ENCODE data around the gene SMIM1. TPM values are rescaled to one million over a fixed set of nuclear protein-coding genes. Genes with fewer than 3 reads are reported as not detected.
"Not testable (repeated sequence)": the region's sequence is repeated elsewhere in the genome, so short reads cannot be mapped to it uniquely, and the experiment has no call there.

The SMIM1 gene
- total RNA-seq, 2 experiments from 2014 or later = 1.5 to 1.8 TPM

DNA sequence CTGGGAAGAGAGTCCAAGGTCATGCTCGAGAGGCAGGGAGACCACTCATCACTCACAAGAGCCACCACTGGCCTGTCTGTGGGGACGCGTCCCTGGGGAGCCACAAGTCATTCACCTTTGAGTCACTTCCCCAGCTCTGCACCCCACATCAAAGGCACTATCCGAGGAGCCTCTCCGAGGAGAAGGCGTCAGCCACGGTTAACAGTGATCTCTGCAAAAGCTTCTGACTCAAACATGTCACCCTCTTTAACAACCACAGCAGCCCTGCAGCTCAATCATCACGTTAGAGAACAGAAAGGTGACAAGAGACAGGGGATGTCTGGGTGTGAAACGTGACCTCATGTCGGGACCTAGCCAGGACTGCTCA is 14.8 kb downstream of the SMIM1 start:
- H3K9me3 Mint-ChIP-seq = no peaks in the 10 kb centered on the region
- no peak overlapping the region for H3K27ac Mint-ChIP-seq
- peak; percentile 26 for DNase-seq
- peaks cover 9% of the 10 kb centered on the region for H3K4me1 Mint-ChIP-seq
- H3K4me3 Mint-ChIP-seq = no peak overlapping the region
- peaks cover 20% of the 10 kb centered on the region for H3K36me3 Mint-ChIP-seq
- no peaks in the 10 kb centered on the region for H3K27me3 Mint-ChIP-seq

DNA sequence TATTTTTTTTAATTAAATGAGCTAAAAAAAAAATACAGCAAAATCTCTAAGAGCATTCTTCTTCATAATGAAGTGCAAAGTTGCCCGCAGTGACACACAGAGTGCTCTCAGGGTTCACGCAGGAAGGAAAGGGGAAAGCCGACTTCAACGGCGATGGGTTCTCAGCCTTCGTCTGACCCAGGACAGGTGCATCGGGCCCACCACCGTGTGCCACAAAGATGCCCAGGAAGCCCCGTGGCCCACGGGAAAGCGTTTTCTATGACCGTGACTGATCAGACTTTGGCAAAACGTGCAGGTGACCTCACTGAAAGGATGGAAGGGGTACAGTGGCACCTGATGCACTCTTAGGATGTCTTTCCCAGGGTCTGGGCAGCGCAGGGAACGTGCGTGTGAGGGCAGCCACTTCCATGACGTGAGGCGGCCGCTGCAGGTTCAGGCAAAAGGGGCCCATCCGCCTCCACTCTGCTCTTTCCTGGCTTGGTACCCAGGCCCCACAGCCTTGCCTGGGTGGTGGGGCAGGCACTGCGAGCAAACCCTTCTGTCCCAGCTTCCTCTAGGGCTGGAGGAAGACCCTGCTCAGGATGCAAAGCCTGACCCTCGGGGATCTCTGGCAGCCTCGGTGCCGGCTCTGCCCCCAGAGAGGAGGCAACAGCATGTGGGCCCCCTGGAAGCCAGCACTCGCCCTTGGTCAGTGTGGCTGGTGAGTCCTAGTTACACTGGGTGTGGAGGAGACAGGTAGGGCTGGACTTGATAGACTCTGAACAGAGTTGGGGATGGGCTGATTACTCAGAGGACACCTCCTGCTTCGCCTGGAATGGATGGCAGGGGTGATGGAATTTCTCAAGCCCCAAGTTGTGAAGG is 15.4 kb downstream of the SMIM1 start:
- peaks cover 21% of the 10 kb centered on the region for H3K36me3 Mint-ChIP-seq
- no peak overlapping the region for H3K27ac Mint-ChIP-seq
- DNase-seq = no peak

DNA sequence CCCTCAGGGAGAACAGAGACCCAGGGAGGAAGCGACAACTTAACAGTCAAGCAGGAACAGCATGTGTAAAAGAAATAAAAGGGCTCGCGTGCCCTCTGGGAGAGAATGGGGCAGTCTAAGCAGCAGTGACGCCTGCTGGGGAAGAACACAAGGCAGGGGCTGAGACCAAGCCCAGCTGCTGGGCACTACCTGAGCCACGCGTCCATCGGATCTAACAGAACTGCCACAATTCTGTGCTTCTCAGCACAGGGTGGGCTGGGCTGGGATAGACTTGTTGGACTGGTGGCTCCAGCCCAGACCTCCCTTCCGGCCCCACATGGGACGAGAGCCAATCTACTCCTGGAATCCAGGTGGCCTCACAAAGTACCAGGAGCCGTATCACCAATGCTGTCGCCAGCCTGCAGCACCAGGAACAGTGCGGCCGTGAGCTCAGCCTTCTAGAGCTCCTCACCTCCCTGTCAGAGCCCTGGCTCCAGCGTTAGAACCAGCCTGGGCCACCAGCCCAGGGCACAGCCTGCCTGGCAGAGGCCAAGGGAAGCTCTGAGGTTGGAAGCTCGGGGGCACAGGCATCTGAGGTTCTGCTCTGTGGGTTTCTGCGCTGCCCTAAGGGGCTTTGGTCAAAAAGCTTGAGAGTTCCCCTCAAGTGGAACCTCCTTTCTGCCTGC is 16.3 kb downstream of the SMIM1 start:
- no peak overlapping the region for H3K4me3 Mint-ChIP-seq
- H3K27ac Mint-ChIP-seq = no peak overlapping the region
- no peak for DNase-seq
- no peaks in the 10 kb centered on the region for H3K9me3 Mint-ChIP-seq
- H3K4me1 Mint-ChIP-seq = peaks cover 19% of the 10 kb centered on the region
- H3K36me3 Mint-ChIP-seq = peaks cover 27% of the 10 kb centered on the region
- H3K27me3 Mint-ChIP-seq = no peaks in the 10 kb centered on the region

More for the DNA sequence above, 15.4 kb downstream of the SMIM1 start:
- H3K4me3 Mint-ChIP-seq = no peak overlapping the region
- H3K4me1 Mint-ChIP-seq = peaks cover 13% of the 10 kb centered on the region
- no peaks in the 10 kb centered on the region for H3K9me3 Mint-ChIP-seq
- no peaks in the 10 kb centered on the region for H3K27me3 Mint-ChIP-seq

DNA sequence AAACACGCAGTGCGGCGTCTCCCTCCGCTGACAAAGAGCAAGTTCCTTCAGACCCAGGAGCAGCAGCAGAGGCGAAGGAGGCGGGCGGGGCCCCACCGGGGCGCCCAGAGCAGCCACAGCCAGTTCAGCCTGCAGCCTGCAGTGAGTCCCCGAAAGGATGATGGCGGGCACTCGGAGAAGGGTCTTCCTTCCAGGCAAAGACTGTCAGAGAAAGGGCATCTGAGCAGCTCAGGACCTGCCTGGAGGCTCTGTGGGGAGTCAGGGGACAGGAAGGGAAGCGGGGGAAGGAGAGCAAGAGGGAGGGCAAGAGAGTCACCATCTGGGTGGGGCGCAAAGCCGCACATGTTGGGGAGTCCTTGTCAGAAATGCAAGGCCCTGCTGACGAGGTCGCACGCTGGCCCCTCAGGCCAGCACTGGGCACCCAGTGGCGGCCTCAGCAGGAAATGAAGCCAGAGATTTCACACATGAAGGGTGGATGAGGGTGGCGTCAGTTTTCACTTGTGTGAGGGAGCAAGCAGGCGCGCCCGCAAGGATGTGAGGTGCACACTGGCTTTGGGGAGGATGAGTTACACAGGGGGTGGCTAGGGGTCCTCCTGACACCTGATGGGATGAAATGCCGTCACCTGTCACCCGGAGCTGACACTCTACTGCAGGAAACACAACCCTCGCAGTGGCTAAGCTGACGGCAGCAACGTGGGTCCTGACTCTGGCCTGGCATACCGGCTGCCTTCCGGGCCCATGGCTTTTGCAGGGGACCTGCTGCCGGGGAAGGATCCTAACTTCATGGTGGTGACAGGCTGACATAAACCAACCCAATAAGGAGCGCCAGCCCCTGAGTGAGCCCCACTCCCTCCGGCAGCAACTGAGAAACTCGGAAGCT is 17.1 kb downstream of the SMIM1 start:
- DNase-seq = no peak
- H3K27me3 Mint-ChIP-seq = no peaks in the 10 kb centered on the region
- H3K4me1 Mint-ChIP-seq = peaks cover 23% of the 10 kb centered on the region
- H3K4me3 Mint-ChIP-seq = no peak overlapping the region
- H3K36me3 Mint-ChIP-seq = peaks cover 20% of the 10 kb centered on the region
- H3K27ac Mint-ChIP-seq = no peak overlapping the region
- H3K9me3 Mint-ChIP-seq = no peaks in the 10 kb centered on the region

DNA sequence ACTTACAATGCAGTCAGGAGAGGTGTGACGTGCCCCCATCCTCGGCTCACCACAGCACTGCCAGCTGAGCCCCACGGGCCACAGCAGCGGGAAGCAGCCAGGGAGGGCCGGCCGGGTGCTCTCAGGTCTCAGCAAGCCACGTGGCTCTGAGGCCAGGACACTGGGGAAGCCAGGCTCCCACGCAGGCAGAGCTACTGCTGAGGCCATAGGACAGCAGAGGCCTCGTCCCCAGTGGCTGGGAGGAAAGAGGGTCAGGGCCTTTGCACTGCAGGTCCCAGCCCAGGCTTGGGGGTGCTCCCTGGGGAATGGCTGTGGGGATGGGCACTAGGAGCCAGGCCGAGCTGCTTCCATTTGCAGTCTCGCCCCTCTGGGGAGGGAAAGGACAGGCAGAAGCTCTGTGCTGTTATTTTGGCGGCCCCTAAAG is 18.0 kb downstream of the SMIM1 start:
- H3K36me3 Mint-ChIP-seq = peaks cover 21% of the 10 kb centered on the region
- peaks cover 31% of the 10 kb centered on the region for H3K4me1 Mint-ChIP-seq
- no peak overlapping the region for H3K4me3 Mint-ChIP-seq
- no peak for DNase-seq
- H3K27ac Mint-ChIP-seq = no peak overlapping the region
- H3K27me3 Mint-ChIP-seq = no peaks in the 10 kb centered on the region
- no peaks in the 10 kb centered on the region for H3K9me3 Mint-ChIP-seq

DNA sequence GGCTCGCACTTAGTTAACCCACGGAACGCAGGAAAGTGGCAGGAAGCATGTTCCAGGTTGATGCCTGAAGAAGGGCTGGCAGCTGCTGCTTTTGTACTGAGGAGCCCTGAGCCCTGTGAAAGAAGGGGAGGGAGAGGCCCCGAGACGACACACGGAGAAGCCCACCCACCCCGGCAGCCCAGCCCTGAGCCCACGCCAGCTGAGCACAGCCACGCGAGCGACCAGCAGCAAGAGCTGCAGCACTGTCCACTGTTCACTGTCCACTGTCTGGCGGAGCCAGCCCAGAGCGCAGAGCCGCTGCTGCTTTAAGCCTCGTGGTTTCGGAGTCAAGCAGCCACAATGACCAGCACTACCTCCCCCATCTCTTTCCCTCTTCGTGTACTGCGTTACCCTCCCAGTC is 18.4 kb downstream of the SMIM1 start:
- Mint-ChIP-seq H3K4me1 (peaks cover 31% of the 10 kb centered on the region), H3K36me3 (peaks cover 19% of the 10 kb centered on the region), H3K27ac (no peak overlapping the region), H3K4me3 (no peak overlapping the region), H3K9me3 (no peaks in the 10 kb centered on the region), H3K27me3 (no peaks in the 10 kb centered on the region)
- no peak for DNase-seq

DNA sequence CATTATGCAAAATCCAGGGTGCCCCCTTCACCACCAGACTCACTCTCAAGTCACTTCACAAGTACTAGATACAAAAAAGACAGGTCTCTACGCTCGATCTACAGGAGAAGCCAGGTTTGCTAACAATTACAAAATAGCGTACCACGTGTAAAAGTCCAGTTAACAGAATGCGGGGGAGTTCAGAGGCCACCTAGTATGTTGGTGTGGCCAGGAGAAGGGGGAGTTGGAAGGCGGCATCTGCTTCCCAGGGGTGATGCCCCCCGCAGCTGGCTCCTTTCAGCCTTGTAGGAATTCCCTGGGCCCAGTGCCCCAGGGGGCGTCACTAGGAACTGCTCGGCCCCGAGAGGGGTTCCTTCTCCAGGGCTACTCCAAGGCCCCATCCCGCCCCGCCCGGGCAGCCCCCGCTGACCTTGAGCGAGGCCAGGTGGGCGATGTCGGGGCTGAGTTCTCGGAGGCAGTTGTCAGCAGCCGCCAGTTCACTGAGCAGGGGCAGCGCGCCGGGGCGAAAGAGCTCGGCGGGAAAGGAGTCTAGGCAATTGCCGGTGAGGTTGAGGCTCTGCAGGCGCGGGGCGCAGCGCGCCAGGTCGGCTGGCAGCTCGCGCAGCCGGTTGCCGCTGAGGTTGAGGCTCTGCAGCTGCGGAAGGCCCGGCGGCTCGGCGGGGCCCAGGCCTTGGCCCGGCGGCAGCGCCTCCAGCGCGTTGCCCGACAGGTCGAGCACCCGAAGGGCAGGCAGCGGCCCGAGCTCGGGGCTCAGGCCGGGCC is 23.1 kb downstream of the SMIM1 start:
- peak; percentile 26 for DNase-seq
- H3K36me3 Mint-ChIP-seq = peaks cover 13% of the 10 kb centered on the region
- no peaks in the 10 kb centered on the region for H3K9me3 Mint-ChIP-seq
- peaks cover 32% of the 10 kb centered on the region for H3K4me1 Mint-ChIP-seq
- H3K27ac Mint-ChIP-seq = peak overlapping the region; percentile 74
- peak overlapping the region; percentile 95 for H3K4me3 Mint-ChIP-seq
- H3K27me3 Mint-ChIP-seq = peaks cover 4% of the 10 kb centered on the region

DNA sequence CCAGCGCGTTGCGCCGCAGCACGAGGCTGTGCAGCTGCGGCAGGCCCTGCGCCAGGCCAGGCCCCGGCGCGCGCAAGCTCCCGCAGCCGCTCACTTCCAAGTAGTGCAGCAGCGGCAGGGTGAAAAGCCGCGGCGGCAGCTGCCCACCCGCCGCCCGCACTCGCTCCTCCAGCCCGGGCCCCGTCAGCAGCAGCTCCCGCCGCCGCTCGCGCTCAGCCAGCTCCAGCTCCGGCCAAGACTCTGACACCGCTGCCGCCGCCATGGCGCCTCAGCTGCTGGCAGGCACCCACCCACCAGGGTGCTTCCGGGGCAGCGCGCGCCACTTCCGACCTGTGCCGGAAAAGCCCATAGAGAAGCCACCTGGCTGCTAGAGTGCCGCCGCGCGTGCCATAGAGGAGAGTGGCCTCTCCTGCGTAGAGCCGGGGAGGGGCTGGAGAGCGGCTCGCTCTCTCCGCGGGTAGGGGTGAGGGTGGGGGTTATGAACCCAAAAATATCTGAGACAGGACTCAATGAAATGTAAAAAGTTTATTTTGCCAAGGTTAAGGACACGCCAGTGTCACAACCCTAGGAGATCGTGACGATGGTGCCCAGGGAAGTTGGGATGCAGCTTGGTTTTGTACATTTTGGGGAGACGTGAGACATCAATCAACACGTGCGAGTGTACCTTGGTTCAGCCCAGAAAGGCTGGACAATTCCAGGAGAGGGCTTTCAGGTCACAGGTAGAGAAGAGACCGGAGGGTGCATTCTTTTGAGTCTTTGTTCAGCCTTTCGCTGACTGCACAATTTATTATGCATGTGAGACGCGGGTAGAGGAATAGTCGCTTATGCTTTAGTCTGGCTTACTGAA is 23.9 kb downstream of the SMIM1 start, which contains the start of gene LRRC47:
Gene LRRC47 (minus strand): TSS at position 284 of the 847 bp plus-strand sequence. CDS start 22 bp downstream, at position 262.
- peaks cover 36% of the 10 kb centered on the region for H3K4me1 Mint-ChIP-seq
- H3K27me3 Mint-ChIP-seq = peaks cover 12% of the 10 kb centered on the region
- H3K36me3 Mint-ChIP-seq = peaks cover 13% of the 10 kb centered on the region
- H3K4me3 Mint-ChIP-seq = peak within 1 kb of the TSS; percentile 95
- DNase-seq = peak; percentile 95
- H3K9me3 Mint-ChIP-seq = no peaks in the 10 kb centered on the region
- H3K27ac Mint-ChIP-seq = peak within 1 kb of the TSS; percentile 89

DNA sequence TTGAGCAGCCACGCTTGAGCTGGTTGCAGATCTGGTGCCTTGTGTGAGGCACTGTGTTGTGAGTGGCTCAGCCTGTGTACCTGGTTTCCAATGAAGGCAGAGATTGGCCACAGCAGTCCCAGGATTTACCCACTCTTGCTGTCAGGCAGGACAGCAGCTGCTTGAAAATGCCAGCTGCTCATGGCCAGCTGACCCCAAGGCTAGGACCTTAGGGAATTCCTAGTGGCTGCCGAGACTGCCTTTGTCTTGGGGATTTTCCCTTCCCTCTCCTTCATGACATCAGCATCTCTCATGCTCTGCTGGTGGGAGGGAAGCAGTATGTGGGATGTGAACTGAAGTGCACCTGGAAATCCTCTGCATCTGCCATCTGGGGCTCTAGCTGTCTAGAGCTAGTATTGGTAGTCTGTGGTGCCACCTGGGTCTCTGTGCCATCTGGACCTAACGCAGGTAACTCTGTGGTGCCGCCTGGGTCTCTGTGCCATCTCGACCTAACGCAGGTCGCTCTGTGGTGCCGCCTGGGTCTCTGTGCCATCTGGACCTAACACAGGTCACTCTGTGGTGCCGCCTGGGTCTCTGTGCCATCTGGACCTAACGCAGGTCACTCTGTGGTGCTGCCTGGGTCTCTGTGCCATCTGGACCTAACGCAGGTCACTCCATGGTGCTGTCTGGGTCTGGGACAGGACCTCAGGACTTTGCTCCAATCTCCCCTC is 27.6 kb downstream of the SMIM1 start:
- Mint-ChIP-seq H3K27me3 (peaks cover 39% of the 10 kb centered on the region), H3K9me3 (no peaks in the 10 kb centered on the region), H3K36me3 (peaks cover 4% of the 10 kb centered on the region), H3K4me3 (no peak overlapping the region), H3K27ac (no peak overlapping the region), H3K4me1 (peaks cover 14% of the 10 kb centered on the region)
- DNase-seq = no peak

DNA sequence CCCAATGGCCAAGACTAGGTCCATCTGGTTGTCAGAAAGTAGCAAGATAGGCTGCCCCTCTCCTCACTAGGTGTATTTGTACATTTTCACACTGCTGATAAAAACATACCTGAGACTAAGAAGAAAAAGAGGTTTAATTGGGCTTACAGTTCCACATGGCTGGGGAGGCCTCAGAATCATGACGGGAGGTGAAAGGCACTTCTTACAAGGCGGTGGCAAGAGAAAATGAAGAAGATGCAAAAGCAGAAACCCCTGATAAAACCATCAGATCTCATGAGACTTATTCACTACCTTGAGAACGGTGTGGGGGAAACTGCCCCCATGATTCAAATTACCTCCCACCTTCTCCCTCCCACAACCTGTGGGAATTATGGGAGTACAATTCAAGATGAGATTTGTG is 28.2 kb downstream of the SMIM1 start:
- not testable (repeated sequence) for H3K27ac Mint-ChIP-seq, DNase-seq, H3K36me3 Mint-ChIP-seq, H3K9me3 Mint-ChIP-seq, H3K4me3 Mint-ChIP-seq
- H3K27me3 Mint-ChIP-seq = peaks cover 41% of the 10 kb centered on the region
- peaks cover 10% of the 10 kb centered on the region for H3K4me1 Mint-ChIP-seq

DNA sequence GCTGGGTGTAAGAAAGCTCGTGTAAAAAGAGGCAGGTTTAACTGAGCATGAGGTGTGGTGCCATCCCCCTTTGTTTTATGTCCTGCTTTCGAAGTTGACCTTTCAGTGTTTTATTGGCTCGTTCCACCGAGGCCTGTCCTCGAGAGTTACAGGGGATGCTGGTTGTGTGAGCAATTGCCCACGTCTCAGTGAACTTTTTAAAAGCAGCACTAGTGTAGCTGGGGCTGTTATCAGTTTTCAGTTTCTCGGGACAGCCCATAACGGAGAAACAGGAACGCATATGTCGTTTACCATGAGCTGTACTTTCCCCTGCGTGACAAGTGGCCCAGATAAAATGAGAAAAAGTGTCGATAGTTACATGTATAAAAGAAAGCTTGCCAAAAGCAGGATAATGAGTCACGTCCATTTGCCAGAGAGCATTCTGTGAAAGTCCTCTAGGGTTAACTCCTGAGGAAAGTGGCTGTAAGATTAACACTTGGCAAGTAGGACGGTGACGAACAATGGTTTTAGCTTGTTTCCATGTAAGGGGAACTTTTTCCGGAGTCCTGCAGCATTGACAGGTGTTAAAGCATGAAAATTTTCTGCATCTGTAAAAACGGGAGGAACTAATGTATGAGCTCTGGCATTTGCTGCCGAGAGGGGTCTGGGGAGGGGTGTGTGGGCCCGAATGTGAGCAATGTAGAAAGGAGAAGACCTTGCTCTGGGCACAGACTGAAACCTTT is 31.5 kb downstream of the SMIM1 start:
- H3K27me3 Mint-ChIP-seq = peaks cover 41% of the 10 kb centered on the region
- H3K4me1 Mint-ChIP-seq = peaks cover 5% of the 10 kb centered on the region
- H3K27ac Mint-ChIP-seq = no peak overlapping the region

DNA sequence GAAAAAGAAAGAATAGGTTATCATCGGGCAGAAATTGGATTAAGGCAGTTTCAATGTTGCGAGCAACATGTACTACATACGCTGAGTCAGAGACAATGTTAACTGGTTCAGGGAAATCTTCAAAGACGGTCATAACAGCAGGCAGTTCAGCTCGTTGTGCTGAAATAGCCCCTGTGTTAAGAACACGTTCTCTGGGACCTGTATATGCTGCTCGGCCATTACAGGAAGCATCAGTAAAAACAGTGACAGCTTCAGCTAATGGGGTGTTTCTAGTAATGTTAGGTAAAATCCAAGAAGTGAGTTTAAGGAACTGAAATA is 32.0 kb downstream of the SMIM1 start:
- H3K4me1 Mint-ChIP-seq, H3K36me3 Mint-ChIP-seq, H3K9me3 Mint-ChIP-seq, DNase-seq, H3K4me3 Mint-ChIP-seq, H3K27ac Mint-ChIP-seq: not testable (repeated sequence)
- H3K27me3 Mint-ChIP-seq = peaks cover 41% of the 10 kb centered on the region

More for the DNA sequence above, 31.5 kb downstream of the SMIM1 start:
- Mint-ChIP-seq H3K36me3 (no peaks in the 10 kb centered on the region), H3K4me3 (no peak overlapping the region), H3K9me3 (no peaks in the 10 kb centered on the region)
- DNase-seq = no peak

DNA sequence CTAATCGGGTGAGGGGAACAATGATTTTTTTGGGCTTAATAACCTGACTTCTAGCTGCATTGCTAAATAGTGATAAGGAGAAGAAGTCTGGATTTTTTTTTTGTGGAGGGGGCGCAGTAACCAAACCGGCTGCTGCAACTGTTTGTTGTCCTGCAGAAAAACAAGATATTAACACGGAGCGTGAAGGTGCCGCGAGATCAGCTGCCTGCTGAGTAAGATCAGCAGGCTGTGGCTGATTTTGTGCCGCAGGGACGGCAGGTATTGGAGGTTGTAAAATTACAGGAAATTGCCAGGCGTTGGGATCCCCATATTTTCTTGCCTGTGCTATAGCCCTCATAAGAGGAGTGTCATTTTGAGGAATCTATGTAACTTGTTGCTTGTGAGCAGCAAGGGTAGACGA is 32.5 kb downstream of the SMIM1 start:
- peaks cover 41% of the 10 kb centered on the region for H3K27me3 Mint-ChIP-seq
- DNase-seq = no peak
- peaks cover 5% of the 10 kb centered on the region for H3K4me1 Mint-ChIP-seq
- H3K36me3 Mint-ChIP-seq = no peaks in the 10 kb centered on the region
- no peak overlapping the region for H3K4me3 Mint-ChIP-seq
- H3K27ac Mint-ChIP-seq = no peak overlapping the region
- H3K9me3 Mint-ChIP-seq = no peaks in the 10 kb centered on the region
